Renal cortex interstitium (tissue), 11 donors: ENCODE data around the gene RFTN1. TPM values are rescaled to one million over a fixed set of nuclear protein-coding genes. Genes with fewer than 3 reads are reported as not detected.

ENCODE experiments used
- DNase-seq, 11 donors: peaks; one replicate each; pipeline ENCODE4 v3.0.0-alpha.2; 2013; ENCODE audit warnings: low read depth in 9 of 11, low spot score in 4 of 11; ENCODE audit errors: extremely low read depth in 1 of 11
- polyA plus RNA-seq, 3 donors: library from polyadenylated mRNA; unstranded; fragments of 120-200 nt; gene quantifications; one replicate each; pipeline ENCODE4 v1.2.1, GENCODE V29; 2013; ENCODE audit not compliant: insufficient read length in 3 of 3

Gene RFTN1
- polyA plus RNA-seq, 3 donors, result 26.4 to 35.6 (median 35.4) TPM

DNA sequence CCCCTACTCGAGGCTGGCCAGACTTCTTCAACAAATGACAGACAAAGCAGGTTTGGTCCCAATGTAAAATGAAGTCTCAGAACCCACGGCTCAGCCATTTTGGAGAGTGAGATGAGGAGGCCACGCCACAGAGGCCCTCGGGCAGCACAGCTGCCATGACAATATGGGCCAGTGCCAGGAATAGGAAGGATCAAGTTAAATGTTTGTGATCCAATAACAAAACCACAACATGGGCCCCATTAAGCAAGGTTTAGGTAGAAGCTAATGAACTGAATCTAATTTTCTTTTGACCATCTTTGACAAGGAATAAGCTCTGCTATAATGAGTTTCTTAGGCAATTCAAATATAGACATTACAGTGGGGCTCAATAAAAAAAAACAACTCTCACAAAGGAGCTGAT is 52.6 kb downstream of the RFTN1 start:
- DNase-seq, result no peak

GRCh38 chr3:16460273-16460672 is 53.2 kb downstream of the RFTN1 start:
- DNase-seq, result no peak

- no peak for DNase-seq
Observed at GRCh38 chr3:16456784-16457415, 56.6 kb downstream of the RFTN1 start.

DNA sequence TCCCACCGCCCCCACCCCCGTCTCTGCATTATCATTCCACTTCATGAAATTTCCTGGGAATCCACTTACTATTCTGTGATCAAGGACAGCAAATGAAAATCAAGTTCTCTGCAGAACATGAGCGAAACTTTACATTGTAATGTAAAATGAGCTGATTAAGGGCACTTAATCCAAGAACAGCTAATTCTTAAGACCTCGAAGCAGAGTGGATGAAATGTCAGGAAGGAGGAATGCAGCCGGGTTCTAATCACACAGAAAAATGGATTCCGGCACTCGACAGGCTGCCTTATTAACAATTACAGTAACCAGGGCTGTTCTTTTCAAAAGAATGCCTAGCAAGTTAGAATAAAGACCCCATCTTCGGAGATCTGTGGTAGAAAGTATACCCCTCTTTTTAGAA is 57.5 kb downstream of the RFTN1 start:
- DNase-seq, result no peak

- no peak for DNase-seq
Observed at GRCh38 chr3:16455001-16455400, 58.5 kb downstream of the RFTN1 start.

- no peak for DNase-seq
Observed at GRCh38 chr3:16452261-16452660, 61.2 kb downstream of the RFTN1 start.

DNA sequence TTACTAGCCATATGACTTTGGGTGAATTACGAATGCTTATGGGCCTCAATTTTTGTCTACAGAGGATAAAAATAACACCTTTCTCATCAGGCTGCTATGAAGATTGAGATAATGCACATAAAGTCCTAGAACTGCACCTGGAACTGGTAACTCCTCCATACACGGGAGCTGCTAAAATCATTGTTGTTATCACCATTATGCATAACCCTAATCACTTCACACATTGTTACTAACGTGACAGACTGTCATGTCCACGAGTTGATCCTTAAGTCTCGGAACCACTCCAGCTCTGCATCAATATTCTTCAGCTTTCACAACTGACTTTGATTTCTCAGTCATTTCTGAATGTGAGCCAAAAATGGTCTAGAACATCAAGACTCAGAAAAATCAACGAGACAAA is 64.1 kb downstream of the RFTN1 start:
- DNase-seq, result no peak

DNA sequence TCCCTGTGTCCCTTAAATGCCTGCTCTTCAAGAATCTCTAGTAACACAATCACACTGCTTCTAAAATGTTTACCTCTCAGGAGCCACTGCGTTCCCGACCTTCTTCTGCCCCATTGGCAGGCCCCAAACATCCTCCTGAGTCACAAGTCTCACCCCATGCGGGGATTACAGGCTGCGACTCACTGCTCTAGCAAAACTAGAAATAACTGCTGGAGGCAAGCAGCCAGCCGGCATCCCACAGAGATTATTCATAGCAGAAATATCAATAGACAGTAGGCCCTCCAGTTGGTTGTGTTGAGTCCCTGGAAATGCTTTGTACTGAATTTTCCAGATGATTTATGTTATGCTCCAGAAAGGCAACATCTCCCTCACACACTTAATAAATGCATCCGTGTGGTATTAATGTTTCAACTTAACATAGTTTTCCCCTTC is 64.8 kb downstream of the RFTN1 start:
- DNase-seq, result no peak

GRCh38 chr3:16447135-16447534 is 66.4 kb downstream of the RFTN1 start:
- DNase-seq, result no peak

- DNase-seq, result no peak
Observed at GRCh38 chr3:16444344-16444743, 69.2 kb downstream of the RFTN1 start.

- DNase-seq, result no peak
Observed at GRCh38 chr3:16442730-16443129, 70.8 kb downstream of the RFTN1 start.

DNA sequence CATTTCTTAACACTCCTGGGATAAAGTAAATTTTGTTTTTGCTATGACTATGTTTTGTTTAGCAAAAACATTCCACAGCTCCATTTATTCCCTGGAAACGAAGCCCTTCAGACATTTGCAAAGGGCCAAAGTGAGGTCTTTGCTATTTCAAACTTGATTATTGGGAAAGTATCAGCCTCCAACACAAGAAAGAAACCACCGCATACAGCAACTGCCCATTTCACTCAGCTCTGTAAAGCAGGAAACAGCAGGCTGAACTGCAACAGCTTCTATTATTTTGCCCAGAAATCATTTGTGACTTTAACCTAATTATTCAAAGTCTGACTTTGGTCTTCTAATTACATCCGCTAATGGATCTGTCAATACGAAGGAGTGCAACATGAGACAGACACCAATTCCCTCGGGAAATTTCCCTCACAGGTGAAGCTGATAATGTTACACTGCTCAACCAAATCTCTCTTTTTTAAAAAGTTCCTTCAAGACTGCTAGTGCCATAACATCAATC is 72.1 kb downstream of the RFTN1 start:
- DNase-seq, result no peak

DNA sequence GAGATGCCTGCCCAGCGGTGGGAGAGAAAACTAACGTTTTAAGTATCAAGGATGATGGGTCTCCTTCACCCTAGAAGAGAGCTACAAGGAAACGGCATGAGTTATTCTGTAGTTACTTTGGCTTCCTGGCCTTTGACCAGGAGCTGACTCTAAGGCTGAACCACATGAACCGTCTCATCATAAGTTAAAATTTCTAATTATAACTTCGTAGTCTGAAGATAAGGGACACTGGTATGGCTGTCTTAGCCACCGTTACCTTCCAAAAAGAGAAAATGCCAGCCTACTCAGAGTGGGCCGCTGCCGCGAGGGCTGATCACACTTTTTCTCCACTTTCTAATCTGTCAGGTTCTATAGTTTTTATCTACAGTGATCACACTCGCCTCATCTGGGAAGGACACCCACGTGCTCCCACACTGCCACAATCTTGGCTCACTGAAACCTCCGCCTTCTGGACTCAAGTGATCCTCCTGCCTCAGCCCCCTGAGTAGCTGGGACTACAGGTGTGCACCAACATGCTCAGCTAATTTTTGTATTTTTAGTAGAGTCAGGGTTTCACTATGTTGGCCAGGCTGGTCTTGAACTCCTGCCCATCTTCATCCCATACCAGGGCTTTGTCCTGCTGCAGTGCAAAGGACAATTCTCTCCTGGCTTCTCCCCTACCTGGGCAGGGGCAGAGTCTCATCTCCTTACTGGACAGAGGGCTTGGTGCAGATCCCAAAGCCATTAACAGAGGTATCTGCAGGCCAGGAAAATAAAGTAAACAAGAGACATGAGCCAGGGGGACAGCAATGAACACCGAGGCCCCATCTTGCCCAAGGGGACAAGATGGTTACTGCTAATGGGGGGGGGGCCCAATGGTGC is 73.4 kb downstream of the RFTN1 start:
- DNase-seq, result no peak

- no peak for DNase-seq
Observed at GRCh38 chr3:16439163-16439847, 74.2 kb downstream of the RFTN1 start.

GRCh38 chr3:16437640-16438039 is 75.9 kb downstream of the RFTN1 start:
- no peak for DNase-seq

DNA sequence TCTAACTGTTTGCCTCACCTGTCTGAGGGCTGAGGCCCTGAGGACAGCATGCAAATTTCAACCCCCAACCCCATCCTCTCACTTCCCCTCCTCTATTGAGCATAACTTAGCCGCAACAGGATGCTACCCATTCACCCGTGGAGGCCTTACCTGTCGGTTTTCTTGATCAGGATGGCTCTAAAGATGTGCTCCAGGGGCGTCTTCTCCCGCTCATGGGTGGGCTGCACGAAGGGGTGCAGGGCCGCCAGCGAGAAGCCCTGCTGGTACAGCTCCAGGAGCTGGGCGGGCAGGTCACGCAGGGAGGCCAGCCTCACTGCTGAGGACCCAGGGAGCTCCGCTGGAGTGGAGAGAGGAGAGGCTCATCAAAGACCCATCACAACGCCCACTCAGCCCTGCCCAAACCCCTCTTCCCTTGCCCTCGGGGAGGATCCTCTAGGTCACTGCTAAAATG is 79.8 kb downstream of the RFTN1 start:
- DNase-seq, result no peak

- DNase-seq, result no peak
Observed at GRCh38 chr3:16432714-16433113, 80.8 kb downstream of the RFTN1 start.

GRCh38 chr3:16430717-16431630 is 82.5 kb downstream of the RFTN1 start:
- DNase-seq, result no peak

DNA sequence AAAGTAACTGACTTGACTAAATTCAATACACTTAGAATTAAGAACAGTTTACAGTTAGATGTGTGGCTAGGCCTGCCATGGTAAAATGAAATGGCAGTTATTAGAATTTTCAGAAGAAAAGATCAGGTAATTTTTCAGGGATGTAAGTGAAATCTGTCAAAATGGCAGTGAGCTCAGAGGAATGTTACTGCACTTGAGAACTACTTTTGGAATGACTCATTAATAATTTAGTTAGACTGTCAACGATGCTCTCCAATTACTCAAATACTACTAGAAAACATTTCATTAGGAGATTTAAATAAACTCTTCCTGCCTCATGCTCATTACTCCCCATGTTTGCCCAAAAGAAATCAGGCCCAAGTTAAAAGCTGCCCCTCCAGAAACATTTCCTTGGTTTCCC is 84.4 kb downstream of the RFTN1 start:
- no peak for DNase-seq
